Measurements from ENCODE around the gene PLPP4.

PLPP4 gene

DNA sequence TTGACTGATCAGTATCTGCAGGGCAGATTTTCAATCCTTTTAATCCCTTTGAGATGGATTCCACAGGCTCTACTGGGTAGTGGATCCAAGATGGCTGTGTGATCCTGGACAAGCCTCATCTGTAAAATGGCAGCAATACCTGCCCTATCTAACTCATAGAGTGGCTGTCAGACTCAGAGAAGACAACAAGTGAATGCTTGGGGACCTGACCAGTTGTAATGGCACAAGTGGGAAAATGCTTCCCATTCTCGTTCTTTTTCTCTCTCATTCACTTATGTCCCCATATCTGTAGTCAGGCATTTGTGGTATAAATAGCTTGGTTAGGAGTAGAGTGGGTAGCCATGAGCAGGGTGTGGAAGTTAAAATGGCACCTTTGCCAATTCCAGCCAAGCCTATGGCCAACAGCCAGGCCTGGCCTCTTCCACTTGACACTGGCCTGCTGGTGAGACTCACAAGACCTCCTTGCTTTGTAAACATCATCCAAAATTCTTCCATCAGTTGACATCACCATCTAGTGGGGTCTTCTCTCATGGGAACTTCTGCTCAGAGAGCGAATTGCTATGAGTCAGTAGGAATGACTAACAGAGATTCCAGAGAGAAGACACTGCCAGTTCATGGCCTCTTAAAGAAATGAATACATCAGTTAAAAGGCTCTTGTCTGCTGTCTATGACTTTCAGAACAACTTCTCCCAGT, 150.1 kb downstream of the PLPP4 start:
- DNase-seq (ENCODE audit: low read depth in 1 of 2, low spot score in 1 of 2), result no peak

DNA sequence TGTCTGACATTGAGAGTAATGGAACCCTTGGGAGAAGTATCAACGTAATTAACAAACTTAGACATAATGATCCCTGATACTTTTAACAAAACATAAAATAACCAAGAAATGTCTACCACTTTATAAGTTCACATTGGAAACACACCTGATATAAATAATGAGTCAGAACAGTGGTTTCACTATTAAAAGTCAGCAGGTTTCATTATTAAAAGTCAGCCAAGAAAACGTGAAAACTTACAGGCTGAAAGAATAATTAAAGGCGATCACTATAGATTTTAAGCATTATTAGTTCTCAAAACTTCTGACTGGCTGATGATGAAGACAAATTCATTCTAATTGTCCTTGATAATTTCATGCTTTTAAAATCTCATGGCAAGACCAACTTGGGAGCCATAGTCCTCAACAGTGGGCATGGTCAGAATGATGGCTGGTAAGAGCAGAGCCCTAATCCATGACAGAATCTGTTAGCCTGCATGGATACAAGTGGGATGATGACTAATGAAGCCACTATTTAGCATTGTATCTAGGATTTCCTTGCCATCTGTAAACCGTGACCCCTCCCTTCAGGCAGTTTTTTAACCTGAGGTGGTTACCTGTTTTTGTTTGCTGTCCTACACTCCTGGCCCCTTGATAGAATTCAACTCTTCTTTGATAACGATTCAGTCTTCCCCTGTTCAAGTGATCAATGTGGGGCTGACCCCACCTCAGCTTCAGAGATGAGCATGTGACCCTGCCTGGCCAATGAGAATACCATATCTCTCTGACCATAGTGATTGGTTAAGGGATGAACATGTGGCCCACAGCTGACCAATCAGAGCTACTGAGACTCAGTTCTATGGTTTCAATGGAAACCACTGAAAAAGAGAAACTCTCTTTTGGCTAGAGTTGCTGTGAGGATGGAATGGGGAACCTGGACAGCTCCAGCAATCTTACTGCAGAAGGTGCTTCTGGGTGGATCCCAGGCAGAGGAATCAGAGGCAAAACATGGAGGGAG, 151.0 kb downstream of the PLPP4 start:
- no peak for DNase-seq (ENCODE audit: low read depth in 1 of 2, low spot score in 1 of 2)

DNA sequence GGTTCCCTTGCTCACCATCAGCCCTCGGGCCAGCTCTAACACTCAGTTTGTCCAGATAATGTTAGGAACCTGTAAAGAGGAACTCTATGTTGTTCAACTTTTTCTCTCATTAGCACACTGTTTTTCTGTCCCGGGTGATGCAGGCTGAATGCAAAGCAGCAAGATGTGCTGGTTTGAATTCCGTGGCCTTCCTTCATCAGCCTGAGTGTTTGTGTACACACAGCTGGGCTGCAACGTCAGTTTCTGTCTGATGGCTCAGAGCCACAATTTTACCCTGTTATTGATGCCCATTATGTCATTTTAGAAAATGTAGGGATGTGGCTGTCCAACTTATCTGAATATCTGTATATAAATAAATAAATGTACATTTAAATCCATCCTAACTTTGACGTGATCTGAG, 152.0 kb downstream of the PLPP4 start:
- DNase-seq (ENCODE audit: low read depth in 1 of 2, low spot score in 1 of 2), result no peak

DNA sequence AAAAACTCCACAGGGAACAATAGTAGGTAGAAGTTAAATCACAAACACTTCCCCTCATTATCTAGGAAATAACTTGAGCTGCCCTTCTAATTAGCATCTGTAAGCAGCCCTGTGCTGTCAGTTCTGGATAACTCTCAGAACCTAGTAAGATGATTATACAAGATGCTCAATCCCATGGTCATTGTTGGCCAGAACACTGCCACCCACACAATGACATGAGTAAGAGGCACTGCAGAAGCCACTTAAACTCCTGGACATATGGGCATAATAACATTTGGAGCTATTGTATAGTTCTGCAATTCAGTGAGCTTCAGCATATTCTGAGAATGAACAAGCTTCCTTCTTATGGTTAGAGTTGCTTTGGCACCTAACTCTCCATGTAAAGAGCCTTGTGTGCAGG, 153.8 kb downstream of the PLPP4 start:
- DNase-seq (ENCODE audit: low read depth in 1 of 2, low spot score in 1 of 2), result no peak

DNA sequence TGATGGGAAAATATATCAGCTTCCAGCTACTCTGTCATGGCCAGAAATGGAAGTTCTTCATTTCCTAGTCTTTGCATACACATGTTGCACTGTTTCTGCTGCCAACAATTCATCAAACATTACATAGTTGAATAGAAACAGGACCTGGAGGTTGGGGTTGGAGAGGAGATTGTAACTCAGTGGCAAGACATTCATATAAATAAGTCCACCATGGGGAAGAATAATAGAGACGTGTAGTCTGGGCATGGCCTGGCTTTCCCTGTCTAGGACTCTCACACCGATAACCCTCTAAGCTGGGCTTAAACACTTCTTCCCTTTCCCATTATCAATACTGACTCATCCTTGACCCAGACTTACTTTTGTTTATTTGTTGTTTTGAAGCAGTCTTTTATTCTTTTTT, 155.7 kb downstream of the PLPP4 start:
- no peak for DNase-seq (ENCODE audit: low read depth in 1 of 2, low spot score in 1 of 2)

DNA sequence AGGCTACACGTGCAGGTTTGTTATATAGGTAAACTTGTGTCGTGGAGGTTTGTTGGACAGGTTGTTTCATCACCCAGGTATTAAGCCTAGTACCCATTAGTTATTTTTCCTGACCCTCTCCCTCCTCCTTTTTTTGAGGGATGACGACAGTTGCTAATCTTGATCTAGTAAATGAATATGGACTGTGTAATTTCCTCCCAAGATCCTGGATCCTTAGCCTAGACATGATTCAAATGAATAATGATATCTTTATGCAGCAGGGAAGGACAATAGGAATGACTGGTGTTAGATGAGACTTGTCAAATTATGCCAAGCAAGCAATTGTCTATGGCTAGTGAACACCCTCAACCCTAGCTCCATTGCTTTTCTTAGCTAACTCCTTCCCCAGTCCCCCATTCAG, 156.2 kb downstream of the PLPP4 start:
- no peak for DNase-seq (ENCODE audit: low read depth in 1 of 2, low spot score in 1 of 2)

DNA sequence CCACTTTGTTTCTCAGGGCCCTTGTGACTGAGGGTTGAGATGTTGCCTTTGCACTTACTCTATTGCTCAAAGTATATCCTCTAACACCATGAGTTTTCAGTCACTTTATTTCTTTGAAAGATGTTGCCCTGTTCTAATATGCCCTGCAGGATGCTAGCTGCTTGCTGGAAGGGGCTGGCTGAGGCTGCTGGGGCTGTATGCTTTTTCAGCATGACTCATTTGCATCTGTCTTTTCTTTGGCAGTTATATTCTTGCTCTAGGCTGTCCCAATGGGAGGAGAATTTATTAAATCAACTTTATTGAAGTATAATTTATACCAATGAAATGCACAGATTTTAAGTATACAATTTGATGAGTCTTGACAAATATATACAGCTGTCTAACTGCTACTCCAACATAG, 157.7 kb downstream of the PLPP4 start:
- no peak for DNase-seq (ENCODE audit: low read depth in 1 of 2, low spot score in 1 of 2)

DNA sequence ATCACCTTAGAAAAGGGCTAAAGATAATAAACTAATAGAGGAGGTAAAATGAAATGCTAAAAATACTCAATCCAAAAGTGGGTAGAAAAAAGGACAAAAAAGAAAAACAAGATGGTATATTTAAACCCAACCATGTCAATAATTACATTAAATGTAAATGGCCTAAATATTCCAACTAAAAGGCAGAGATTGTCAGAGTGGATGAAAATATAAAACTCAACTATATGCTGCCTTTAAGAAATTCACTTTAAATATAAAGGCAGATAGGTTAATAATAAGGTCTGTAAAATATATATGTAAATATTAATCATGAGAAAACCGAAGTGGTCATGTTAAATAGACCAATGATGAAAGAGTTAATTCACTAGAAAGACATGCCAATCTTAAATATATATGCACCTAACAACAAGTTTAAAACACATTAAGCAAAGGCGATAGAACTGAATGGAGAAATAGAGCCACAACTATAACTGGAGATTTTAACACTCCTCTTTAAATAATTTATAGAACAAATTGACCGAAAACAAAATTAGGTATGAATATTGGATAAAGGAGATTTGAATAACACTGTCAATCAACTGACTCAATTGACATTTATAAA, 159.4 kb downstream of the PLPP4 start:
- no peak for DNase-seq (ENCODE audit: low read depth in 1 of 2, low spot score in 1 of 2)

DNA sequence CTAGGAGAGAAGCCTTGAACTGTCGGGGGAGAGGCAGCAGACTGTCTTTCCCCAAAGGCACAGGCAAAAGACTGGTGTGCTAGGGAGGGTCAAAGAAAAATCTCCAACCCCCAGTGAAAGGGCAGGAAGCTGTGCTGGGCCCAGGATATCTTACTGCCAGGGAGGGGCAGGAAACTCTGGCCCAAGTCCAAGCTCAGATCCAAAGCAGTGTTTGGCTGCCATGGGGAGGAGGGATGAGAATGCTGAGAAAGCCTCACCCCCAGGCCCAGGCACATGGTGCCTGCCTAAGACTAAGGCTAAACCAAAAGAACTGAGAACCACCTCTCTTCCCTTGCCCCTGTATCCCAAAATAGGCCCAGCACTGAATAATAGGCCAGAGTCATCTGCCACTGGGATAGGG, 171.2 kb downstream of the PLPP4 start:
- DNase-seq (ENCODE audit: low read depth in 1 of 2, low spot score in 1 of 2), result no peak

DNA sequence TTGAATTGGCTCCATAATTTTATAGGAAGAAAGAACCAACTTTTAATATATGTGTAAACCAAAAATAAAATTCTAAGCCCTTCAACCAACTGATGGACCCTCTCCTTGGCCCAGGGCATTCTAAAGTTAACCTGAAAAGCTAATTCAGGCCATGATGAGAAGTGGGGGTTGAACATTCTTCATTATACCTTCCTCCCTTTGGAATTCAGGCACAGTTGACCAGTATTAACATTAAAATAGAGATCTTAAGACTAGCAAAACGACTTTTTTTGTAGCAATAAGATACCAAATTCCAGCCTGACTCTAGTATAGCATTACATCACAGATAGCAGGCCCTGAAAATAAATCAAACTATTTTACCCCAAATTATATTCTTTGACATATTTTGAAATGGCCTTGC, 173.2 kb downstream of the PLPP4 start:
- DNase-seq (ENCODE audit: low read depth in 1 of 2, low spot score in 1 of 2), result no peak

DNA sequence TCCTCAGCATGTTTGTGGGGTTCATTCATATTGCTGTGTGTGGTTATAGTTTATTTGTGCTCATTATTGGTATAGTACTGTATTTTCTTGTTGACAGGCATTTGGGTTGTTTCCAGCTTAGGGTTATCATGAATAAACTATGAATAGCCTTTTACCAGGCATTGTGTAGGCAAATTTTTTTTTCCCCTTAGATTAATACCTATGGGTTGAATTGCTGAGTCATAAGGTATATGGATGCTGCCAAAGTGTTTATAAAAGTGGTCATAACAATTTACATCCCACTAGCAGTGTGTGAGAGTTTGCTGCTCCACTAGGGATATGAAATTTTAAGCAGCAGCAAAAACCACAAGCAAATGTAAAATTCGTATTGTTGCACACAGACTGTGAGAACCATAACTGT, 175.0 kb downstream of the PLPP4 start:
- DNase-seq (ENCODE audit: low read depth in 1 of 2, low spot score in 1 of 2), result no peak

DNA sequence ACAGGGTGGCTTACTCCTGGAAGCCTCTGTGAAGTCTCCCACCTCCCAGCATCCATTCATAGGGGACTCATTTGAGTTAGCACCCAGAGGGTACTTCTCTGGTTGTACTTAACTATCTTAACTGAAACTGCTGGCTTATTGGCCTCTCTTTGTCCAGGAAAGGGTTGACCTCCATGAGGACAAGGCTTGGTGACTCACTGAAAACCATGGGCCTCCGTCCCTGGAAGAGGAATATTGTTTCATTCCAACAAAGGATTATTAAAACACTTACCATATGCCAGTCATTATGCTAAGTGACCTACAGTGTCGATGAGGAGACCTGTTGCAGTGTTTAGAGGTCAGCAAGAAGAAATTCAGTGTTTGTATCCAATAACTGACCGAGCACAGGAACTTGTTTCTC, 175.9 kb downstream of the PLPP4 start:
- DNase-seq (ENCODE audit: low read depth in 1 of 2, low spot score in 1 of 2), result no peak

DNA sequence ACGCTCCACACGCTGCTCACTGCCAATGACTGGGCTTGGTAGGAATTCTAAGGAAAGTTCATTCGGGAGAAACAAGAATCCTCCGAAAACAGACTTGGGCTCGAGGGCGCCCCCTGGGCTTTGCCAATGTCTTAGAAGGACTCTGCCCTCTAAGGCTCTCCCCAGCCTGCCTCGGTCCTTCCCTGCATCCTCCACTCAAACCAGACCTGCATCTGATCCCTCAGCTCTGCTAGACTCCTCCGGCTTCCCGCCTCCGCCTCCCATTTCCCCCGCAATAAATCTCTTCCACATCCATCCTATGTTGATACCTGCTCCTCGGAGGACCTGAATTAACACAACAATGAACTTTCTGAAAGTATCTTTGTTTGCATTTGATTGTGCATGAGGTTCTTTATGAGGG, 177.6 kb downstream of the PLPP4 start:
- no peak for DNase-seq (ENCODE audit: low read depth in 1 of 2, low spot score in 1 of 2)
